Measurements from ENCODE around the gene RASSF1.
A peak's percentile ranks its signal among the peaks of the same experiment; 100 is the strongest.

RASSF1 gene

DNA sequence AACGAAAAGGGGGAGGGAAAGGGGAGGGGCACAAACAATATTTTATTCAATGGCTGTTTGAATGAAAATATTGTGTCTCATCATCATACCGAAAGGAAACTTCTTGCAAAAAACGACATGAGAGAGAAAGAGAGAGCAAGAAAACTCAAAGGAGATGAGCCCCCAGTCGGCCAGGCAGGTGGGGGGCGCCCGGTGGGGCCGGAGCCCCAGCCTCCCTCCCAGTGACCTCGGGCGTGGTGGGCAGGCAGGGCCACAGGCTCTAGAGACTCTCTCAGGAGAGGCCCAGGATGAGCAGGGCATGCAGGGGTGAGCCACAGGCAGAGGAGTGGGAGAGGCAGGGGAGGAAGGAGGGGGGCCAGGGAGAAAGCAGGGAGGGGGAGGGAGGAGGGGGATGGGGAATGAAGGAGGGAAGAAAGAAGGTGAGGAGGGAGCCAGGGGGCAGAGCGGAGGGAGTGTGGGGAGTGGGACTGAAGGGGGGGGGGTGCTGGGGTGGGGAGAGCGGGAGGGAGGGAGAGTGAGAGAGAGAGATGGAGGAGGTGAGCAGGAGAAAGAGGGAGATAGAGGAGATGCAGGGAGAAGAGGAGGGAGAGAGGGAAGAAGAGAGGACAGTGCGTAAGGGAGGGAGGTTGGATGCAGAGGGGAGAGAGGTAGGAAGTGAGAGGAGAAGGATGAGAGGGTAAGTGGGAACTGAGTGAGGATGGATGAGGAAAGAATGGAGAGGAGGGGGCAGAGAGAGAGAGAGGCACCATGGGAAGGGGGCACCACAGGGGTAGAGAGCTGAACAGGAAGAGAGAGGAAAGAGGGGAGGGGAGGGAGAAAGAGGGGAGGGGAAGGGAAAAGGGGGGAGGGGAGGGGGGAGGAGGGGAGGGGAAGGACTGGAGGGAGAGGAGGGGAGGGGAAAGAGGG is 32.8 kb upstream of the RASSF1 start:
- H3K4me1 Mint-ChIP-seq = peaks cover 6% of the 10 kb centered on the region
- no peaks in the 10 kb centered on the region for H3K36me3 Mint-ChIP-seq
- ATAC-seq = no peak
- H3K4me3 Mint-ChIP-seq = no peak overlapping the region
- H3K9me3 Mint-ChIP-seq = no peaks in the 10 kb centered on the region
- no peak overlapping the region for H3K27ac Mint-ChIP-seq
- peaks cover 19% of the 10 kb centered on the region for H3K27me3 Mint-ChIP-seq

DNA sequence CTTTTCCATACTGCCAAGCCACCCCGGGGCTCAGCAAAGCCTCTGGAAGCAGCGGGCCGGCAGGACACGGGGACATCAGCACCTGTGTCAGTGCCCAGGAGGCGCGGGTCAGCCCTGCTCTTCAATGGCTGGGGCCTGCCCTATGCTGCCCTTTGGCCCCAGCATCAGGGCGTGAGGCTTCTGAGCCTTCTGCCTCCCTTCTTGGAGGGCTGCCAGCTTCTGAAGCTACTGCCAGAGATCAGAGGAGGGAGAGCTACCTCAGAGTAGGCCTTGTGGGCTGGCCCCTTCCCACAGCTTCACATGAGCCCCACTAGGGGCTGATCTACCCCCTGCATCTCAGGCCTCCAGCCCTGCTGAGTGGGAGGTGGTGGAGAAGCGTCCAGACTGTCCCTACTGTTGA is 31.7 kb upstream of the RASSF1 start:
- Mint-ChIP-seq H3K36me3 (no peaks in the 10 kb centered on the region), H3K4me1 (peaks cover 6% of the 10 kb centered on the region), H3K27me3 (peaks cover 19% of the 10 kb centered on the region), H3K9me3 (no peaks in the 10 kb centered on the region), H3K27ac (no peak overlapping the region), H3K4me3 (no peak overlapping the region)
- ATAC-seq = no peak

DNA sequence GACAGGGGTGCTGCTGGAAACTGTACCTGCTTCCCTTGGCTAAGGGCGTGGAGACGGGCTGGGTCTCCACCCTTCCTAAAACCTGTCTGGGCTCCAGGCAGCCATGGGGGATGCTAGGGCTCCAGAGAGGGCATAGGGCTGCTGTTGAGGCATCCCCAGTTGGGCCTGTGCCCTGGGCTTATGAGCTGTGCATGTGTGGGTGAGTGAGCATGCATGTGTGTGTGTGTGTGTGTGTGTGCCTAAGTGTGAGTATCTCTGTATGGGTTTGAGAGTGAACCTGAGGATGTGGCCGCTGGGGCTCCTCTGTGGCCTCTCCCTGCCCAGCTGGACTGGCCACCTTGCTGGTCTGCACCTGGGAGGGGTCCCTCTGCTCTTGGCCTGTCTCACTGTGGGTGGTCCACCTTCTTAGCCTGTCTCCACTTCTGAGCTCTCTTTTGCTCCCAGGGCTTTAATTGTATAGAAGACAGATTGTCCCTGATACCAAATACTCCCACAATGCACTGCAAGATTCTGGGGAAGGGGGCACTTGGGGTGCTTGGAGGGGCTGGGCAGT is 30.6 kb upstream of the RASSF1 start:
- H3K4me1 Mint-ChIP-seq = peaks cover 9% of the 10 kb centered on the region
- no peak overlapping the region for H3K27ac Mint-ChIP-seq
- H3K4me3 Mint-ChIP-seq = no peak overlapping the region
- peaks cover 19% of the 10 kb centered on the region for H3K27me3 Mint-ChIP-seq
- H3K36me3 Mint-ChIP-seq = no peaks in the 10 kb centered on the region
- no peak for ATAC-seq
- H3K9me3 Mint-ChIP-seq = no peaks in the 10 kb centered on the region

DNA sequence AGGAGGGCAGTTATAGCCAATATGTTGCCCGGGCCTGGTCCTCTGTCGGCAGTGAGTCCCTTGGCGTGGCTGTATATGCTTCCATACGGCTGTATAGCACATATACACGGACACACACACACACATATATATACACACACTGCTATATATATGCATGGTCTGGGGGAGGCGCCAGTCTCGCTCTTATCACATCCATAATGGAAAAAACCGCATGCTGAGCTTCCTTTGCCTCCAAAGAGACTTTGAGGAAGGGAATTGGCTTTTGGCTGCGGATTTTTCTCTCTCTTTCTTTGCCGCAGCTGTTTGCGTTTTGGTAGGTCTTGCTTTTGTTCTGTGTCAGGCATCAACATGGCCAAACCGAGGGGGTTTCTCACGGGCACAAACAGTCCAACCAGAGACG is 30.0 kb upstream of the RASSF1 start:
- H3K27me3 Mint-ChIP-seq = peaks cover 19% of the 10 kb centered on the region
- peaks cover 15% of the 10 kb centered on the region for H3K4me1 Mint-ChIP-seq
- H3K36me3 Mint-ChIP-seq = no peaks in the 10 kb centered on the region
- no peaks in the 10 kb centered on the region for H3K9me3 Mint-ChIP-seq
- no peak overlapping the region for H3K27ac Mint-ChIP-seq
- ATAC-seq = no peak
- H3K4me3 Mint-ChIP-seq = no peak overlapping the region

DNA sequence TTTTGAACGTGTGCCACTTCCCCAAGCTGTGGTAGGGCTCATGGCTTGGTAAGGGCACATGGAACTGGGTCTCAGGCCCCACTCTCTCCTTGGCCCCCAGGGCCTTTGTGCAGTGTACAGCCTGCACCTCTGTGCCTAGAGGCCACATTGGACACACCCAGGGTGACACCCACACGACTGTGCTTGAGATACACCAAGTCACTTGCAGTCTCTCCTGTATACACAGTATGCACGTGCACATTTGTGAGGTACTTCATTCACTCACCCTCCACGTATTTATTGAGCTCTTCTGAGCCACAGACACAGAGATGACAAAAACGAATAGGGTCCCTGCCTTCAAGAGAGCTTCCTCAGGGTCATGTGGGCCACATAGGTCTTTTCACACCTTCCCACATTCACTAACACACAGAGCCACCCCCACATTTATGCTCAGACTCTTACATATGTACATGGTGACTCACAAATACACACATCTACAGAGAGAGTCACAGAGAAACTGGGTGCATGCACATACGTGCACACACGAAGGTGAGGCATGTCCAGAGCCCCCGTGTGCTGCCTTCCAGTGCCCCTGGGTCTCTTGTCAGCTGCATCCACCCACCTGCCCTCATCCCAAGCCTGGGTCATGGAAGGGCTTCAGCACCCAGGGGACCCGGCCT is 28.5 kb upstream of the RASSF1 start:
- Mint-ChIP-seq H3K36me3 (no peaks in the 10 kb centered on the region), H3K4me1 (peaks cover 25% of the 10 kb centered on the region), H3K27me3 (peaks cover 19% of the 10 kb centered on the region), H3K9me3 (no peaks in the 10 kb centered on the region), H3K27ac (no peak overlapping the region), H3K4me3 (no peak overlapping the region)
- ATAC-seq = no peak

DNA sequence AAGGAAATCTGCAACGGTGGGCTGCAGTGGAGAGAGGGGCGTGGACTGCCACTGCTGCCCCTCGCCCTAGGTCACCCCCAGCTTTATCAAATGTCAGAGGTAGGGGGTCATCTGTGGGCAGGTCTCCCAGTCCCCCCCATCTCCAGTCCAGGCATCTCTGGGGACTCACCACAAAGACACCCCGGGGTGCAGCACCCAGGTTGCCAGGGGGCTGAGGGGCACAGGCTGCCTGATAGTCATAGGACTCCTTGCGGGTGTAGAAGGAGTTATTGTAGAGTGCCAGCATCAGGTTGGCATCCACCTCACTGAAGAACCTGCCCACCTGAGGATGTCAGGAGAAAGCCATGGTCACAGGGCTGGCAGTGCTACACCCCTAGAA is 25.2 kb upstream of the RASSF1 start:
- H3K9me3 Mint-ChIP-seq = no peaks in the 10 kb centered on the region
- H3K36me3 Mint-ChIP-seq = no peaks in the 10 kb centered on the region
- no peaks in the 10 kb centered on the region for H3K27me3 Mint-ChIP-seq
- no peak for ATAC-seq
- peak overlapping the region; percentile 89 for H3K27ac Mint-ChIP-seq
- H3K4me1 Mint-ChIP-seq = peaks cover 22% of the 10 kb centered on the region
- H3K4me3 Mint-ChIP-seq = peak overlapping the region; percentile 88

DNA sequence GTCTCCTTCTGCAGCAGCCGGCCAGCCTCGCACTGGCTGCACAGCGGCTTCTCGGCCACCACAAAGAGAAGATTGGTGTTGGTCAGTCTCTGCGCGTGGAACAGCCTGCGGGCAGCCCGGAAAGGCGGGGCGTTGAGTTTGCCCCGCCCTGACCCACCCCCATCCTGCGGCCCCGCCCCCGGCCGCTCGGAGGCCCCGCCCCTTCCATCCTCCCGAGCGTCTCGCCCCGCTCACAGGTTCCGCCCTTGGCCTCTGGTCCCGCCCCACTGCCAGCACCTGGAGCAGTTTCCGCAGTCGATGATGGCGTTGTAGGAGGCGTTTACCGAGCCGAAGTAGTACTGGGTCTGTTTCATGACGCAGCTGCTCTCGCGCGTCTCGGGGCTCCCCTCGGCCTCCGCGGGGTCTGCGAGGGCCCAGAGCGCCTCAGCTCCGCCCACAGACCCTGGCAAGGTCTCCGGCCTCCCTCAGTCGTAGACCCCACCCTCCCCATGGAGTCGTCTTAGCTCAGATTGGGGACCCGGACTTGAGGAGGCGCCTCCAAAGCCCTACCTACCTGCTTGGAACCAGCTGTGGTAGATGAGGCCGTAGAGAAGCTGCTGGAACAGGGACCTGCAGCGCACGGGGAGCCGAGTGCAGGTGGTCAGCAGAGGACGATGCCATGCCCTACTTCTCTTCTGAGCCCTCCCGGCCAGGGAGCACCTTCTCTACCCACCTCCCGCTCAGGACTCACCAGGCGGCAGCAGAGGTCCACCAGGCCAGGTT is 24.6 kb upstream of the RASSF1 start:
- ATAC-seq = peak; percentile 95
- Mint-ChIP-seq H3K27me3 (no peaks in the 10 kb centered on the region), H3K36me3 (no peaks in the 10 kb centered on the region), H3K4me1 (peaks cover 23% of the 10 kb centered on the region), H3K27ac (peak overlapping the region; percentile 89), H3K9me3 (no peaks in the 10 kb centered on the region), H3K4me3 (peak overlapping the region; percentile 88)

DNA sequence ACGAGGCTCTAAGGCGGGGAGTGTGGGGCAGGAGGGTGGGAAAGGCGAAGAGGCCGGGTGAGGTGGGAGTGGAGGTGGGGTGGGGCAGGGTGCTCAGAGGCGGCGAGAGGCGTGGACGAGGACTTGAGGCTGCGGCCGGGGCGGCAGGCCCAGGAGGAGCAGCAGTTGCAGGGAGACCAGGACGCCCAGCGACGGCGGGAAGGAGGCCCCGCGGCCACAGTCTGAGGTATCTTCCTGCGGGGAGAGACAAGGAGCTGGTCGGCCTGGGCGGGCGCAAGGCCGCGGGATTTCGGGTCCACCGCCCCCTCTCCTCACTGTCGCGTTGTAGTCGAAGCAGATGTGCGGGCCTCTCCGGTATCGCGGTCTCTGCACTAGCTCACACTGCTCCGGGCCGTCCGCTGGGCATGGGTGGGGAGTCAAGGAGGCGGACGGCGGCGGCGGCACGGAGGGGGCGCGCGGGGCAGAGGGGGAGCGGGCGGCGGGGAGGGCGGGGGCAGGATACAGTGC is 24.0 kb upstream of the RASSF1 start:
- H3K4me3 Mint-ChIP-seq = peak overlapping the region; percentile 88
- peaks cover 29% of the 10 kb centered on the region for H3K4me1 Mint-ChIP-seq
- peak; percentile 2 for ATAC-seq
- no peaks in the 10 kb centered on the region for H3K27me3 Mint-ChIP-seq
- peak overlapping the region; percentile 89 for H3K27ac Mint-ChIP-seq
- no peaks in the 10 kb centered on the region for H3K9me3 Mint-ChIP-seq
- no peaks in the 10 kb centered on the region for H3K36me3 Mint-ChIP-seq

GRCh38 chr3:50359760-50360110 is 19.1 kb upstream of the RASSF1 start:
- Mint-ChIP-seq H3K27ac (peak overlapping the region; percentile 92), H3K36me3 (peaks cover 7% of the 10 kb centered on the region), H3K9me3 (no peaks in the 10 kb centered on the region), H3K27me3 (no peaks in the 10 kb centered on the region), H3K4me1 (peaks cover 61% of the 10 kb centered on the region), H3K4me3 (peak overlapping the region; percentile 99)
- ATAC-seq = peak; percentile 14

DNA sequence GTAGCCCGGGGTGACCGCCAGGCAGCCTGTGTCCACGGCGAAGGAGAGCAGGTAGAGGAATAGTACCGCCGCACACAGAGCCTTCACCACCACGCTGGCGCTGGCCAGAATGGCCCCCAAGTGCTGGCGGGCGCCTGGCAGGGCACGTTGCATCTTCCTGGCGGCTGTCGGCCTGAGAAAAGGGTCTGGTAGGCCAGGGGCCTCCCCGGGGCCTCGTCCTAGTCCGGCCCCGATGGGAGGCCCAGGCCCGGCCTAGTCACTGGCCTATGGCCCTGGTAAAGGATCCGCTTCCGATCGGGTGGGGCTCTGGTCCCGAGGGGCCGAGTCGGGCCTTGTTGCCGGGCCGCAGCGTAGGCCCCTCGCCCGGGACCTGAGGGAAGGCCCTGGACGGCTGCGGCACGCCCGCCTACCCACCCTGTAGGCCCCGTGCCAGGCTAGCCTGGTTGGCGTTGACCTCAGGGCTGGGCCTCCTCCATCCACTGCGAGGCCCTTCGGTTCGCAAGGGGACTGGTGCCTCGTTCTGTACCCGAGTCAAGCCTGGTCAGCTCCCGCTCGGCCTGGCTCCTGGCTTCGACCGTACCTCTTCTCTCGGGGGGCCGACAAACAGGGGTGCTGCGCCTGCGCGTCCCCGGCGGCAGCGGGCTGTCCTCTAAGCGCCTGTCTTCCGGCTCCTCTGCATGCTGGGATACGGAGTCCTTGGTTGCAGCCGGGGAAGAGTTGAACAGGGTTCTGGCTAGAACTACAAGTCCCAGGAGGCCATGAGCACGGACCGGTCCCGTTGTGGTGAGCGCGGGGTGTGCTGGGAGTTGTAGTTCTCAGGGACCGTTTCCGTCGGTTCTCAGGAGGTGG is 18.5 kb upstream of the RASSF1 start, which contains the start of gene TMEM115:
Gene TMEM115 (minus strand): TSS at position 611 of the 849 bp plus-strand sequence. CDS start 458 bp downstream, at position 153.
- H3K9me3 Mint-ChIP-seq = no peaks in the 10 kb centered on the region
- H3K4me1 Mint-ChIP-seq = peaks cover 59% of the 10 kb centered on the region
- H3K27me3 Mint-ChIP-seq = no peaks in the 10 kb centered on the region
- peak within 1 kb of the TSS; percentile 99 for H3K4me3 Mint-ChIP-seq
- peak; percentile 100 for ATAC-seq
- H3K36me3 Mint-ChIP-seq = peaks cover 12% of the 10 kb centered on the region
- H3K27ac Mint-ChIP-seq = peak within 1 kb of the TSS; percentile 92

- Mint-ChIP-seq H3K4me3 (peak overlapping the region; percentile 99), H3K9me3 (no peaks in the 10 kb centered on the region), H3K27ac (peak overlapping the region; percentile 92), H3K36me3 (peaks cover 14% of the 10 kb centered on the region), H3K4me1 (peaks cover 60% of the 10 kb centered on the region), H3K27me3 (no peaks in the 10 kb centered on the region)
- ATAC-seq = no peak
Measured at GRCh38 chr3:50358355-50358910, 17.8 kb upstream of the RASSF1 start.

GRCh38 chr3:50357481-50357880 is 16.8 kb upstream of the RASSF1 start:
- no peaks in the 10 kb centered on the region for H3K27me3 Mint-ChIP-seq
- peaks cover 67% of the 10 kb centered on the region for H3K4me1 Mint-ChIP-seq
- H3K27ac Mint-ChIP-seq = no peak overlapping the region
- no peaks in the 10 kb centered on the region for H3K9me3 Mint-ChIP-seq
- H3K4me3 Mint-ChIP-seq = peak overlapping the region; percentile 99
- ATAC-seq = no peak
- peaks cover 14% of the 10 kb centered on the region for H3K36me3 Mint-ChIP-seq

DNA sequence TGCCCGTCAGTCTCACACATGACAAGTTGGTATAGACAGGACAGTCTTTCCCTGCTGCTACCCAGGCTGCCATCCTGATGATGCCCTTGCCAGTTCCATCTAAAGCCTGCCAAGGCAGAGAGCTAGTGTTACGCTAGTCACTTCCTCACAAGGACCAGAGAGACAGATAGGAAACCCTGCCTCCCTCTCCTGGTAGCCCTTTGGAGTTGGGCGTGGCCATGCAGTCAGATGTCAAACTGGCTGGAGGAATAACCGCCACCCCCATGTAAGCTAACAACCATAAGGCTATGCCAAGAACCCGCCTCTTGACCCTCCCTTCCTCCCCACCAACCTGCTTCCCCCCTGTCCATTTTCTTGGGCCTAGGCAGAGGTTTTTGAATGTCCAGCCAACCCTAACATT is 15.9 kb upstream of the RASSF1 start:
- no peak overlapping the region for H3K27ac Mint-ChIP-seq
- H3K36me3 Mint-ChIP-seq = peaks cover 14% of the 10 kb centered on the region
- peaks cover 73% of the 10 kb centered on the region for H3K4me1 Mint-ChIP-seq
- H3K27me3 Mint-ChIP-seq = no peaks in the 10 kb centered on the region
- no peak for ATAC-seq
- peak overlapping the region; percentile 99 for H3K4me3 Mint-ChIP-seq
- H3K9me3 Mint-ChIP-seq = no peaks in the 10 kb centered on the region

Data from stimulated activated memory B cell treated with anti-CD40 and anti-IgM and Interleukin-4, amounts not matched to agents 10 μg/mL and 1 μg/mL and 100 μg/mL, for 72 hours (primary cell).